Renal cortical epithelial cell (primary cell): ENCODE results near the gene PTCD1. TPM values are rescaled to one million over a fixed set of nuclear protein-coding genes. Genes with fewer than 3 reads are reported as not detected.
"Not testable (repeated sequence)": the region's sequence is repeated elsewhere in the genome, so short reads cannot be mapped to it uniquely, and the experiment has no call there.

Experiments used
- DNase-seq: peaks from one replicate; pipeline ENCODE4 v3.0.0-alpha.2; 2011; ENCODE audit warnings: low read depth
- total RNA-seq: library from RNA; depleted of rRNA; stranded (reverse); fragments of >200 nt; gene quantifications from 2 replicates; pipeline ENCODE4 v1.2.3, GENCODE V29; 2014

The PTCD1 gene
- total RNA-seq, 1 donor from 2014 or later = 6.7 TPM

DNA sequence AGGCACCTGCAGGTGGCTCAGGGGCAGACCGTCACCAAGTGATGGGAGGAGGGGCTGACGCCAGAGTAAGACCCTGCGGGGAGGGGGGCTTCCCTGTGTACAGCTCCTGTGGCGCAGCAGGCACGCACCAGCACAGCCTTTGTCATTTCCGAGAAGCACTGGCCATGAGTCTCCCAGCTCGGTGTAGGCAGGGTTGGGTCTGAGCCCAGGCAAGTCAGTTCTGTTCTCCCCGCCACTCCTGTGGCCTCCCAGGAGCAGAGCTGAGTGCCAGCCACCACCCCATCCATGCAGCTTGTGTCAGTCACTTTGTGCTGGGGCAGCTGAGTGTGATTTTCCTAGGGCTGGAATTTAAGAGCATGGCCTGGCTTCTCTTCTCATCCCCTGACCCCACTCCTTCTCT is 13.3 kb upstream of the PTCD1 start:
- no peak for DNase-seq

- DNase-seq = no peak
Measured at GRCh38 chr7:99449326-99449725, 10.7 kb upstream of the PTCD1 start.

GRCh38 chr7:99448855-99449254 is 10.3 kb upstream of the PTCD1 start:
- DNase-seq = no peak

DNA sequence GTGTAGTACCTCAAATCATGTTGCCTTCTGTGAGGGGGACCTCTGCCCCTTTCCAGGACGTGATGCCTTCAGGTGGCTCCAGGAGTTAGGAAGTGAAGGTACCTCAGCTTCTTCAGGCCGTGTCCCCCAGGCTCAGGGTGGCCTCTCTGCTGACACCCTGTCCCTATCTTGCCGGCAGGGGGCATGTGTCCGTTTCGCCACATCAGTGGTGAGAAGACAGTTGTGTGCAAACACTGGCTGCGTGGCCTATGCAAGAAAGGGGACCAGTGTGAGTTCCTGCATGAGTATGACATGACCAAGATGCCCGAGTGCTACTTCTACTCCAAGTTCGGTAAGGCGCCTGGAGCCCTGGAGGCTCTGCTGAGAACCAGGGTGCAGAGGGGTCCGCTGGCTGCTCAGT is 9.3 kb upstream of the PTCD1 start:
- DNase-seq = no peak

GRCh38 chr7:99446096-99446495 is 7.5 kb upstream of the PTCD1 start:
- no peak for DNase-seq

DNA sequence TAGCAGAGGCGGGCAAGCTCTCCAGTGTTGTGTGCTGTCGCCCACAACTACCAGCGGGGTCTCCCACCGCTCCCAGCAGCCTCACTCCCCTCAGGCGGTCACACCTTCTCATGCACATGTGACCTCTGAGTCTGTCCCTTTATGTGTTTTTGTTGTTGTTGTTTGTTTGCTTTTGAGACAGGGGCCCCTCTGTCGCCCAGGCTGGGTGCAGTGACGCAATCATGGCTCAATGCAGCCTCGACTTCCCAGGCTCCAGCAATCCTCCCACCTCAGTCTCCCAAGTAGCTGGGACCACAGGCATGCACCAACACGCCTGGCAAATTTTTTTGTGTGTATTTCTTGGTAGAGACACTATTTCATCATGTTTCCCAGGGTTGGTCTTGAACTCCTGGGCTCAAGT is 1.6 kb upstream of the PTCD1 start:
- no peak for DNase-seq

- DNase-seq = no peak
Measured at GRCh38 chr7:99437946-99438572, 539 bp downstream of the PTCD1 start.

- DNase-seq = no peak
Measured at GRCh38 chr7:99433158-99433557, 5.4 kb downstream of the PTCD1 start.

- not testable (repeated sequence) for DNase-seq
Measured at GRCh38 chr7:99431756-99432540, 6.7 kb downstream of the PTCD1 start.

DNA sequence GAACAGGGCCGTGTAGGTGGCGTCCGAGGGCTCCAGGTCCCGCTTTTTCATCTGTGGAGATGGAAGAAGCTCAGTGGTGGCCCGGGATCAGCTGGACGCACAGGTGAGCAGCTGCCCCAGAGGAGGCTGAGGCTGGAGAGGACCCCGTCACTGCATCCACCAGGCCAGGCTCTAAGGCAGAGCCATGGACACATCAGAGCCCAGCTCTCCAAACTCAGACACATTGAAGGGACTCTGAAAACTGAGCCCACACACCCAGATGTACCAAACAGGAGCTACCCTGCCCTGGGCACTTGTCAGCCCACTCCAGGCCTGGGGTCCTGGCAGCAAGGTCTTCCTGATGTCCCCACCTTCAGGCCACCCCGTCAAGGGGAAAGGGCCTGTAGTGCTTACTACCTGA is 8.8 kb downstream of the PTCD1 start:
- DNase-seq = no peak

DNA sequence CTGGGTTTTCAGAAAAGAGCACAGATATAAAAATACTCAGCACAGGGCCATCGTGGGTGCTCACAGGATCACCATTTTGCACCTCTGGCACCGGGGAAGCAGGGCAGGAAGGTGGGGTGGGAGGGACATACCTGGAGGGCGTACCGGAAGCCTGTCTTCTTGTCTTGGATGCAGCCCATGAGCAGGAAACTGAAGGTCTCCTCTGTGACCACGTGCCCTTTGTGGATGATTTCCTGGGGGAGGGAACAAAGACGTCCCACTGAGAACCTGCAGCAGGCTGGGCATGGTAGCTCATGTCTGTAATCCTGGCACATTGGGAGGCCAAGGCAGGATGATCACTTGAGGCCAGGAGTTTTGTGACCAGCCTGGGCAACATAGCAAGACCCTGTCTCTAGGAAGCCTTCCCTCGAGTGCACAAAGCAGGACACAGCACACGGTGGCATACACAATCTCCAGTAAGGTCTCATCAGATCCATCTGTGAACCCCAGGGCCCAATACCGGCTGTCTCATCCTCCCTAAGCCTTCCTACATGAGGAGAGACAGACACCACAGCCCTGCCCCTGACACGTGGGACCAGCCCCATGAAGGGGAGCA is 9.5 kb downstream of the PTCD1 start:
- no peak for DNase-seq

- no peak for DNase-seq
Measured at GRCh38 chr7:99424932-99425730, 13.5 kb downstream of the PTCD1 start.

DNA sequence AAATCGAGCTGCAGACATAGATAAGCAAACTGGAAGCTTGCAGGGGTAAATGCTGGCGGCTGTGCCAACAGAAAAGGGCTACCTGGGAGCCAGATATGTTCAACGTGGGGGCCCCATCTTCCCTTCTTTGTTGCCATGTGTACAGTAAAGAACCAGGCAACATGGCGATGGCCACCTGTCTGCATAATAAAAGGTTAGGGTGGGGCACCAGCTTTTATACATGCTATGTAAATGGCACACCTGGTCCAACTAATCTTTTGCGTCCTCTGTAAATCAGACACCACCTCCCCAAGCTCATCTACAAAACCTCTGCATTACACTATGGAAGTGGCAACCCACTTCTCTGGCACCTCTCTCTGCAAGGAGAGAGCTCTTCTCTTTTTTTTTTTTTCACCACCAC is 16.0 kb downstream of the PTCD1 start:
- no peak for DNase-seq

GRCh38 chr7:99422186-99422585 is 16.4 kb downstream of the PTCD1 start:
- no peak for DNase-seq

DNA sequence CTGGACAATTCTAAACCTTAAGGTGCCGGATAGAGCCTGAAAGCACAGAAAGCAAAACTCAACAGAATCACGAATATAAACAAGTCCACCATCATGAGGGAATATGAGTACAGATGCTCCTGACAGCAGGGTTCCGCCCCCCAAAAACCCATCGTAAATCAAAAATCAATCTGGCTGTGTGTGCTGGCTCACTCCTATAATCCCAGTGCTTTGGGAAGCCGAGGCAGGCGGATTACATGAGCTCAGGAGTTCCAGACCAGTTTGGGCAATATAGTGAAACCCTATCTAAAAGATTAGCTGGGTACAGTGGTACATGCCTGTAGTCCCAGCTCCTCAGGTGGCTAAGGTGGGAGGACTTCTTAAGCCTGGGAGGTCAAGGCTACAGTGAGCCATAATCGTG is 17.6 kb downstream of the PTCD1 start:
- DNase-seq = no peak

DNA sequence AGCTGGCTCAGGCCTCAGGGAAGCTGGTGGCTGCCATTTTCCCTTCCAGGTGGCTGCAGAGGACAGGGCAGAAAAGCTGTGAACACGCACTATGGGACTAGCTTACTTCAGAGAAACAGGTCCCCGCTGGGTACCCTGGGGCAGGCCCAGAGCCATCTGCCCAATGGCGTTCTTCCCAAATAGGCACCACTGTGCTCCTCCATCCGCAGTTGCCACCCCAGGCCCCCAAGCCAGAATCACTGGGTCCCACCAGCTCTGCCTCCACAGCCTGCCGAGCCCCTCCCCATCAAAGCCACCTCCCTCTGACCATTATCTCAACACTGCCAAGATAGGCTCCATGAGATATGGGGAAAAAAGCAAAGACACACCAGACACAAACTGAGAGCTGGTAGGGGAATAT is 18.4 kb downstream of the PTCD1 start:
- DNase-seq = no peak

GRCh38 chr7:99419323-99420021 is 19.1 kb downstream of the PTCD1 start:
- no peak for DNase-seq

DNA sequence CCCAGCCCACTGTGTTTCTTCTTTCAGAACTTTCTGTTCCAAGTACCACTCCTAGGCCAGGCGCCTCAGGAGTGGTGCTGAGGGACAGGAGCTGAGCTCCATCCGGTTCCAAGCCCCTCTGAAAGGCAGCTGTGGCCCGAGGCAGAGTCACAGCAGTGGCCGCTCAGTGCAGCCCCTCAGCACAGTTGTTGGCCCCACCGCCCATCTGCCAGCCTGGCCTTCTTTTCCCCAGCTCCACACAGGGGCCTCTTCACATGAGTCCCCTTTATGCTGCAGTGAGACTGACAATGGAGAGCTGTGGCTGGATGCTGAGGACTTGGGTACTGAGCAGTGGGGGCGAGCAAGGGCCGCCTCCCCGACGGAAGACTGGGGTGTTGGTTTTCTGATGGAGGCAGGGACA is 20.3 kb downstream of the PTCD1 start:
- DNase-seq = no peak

DNA sequence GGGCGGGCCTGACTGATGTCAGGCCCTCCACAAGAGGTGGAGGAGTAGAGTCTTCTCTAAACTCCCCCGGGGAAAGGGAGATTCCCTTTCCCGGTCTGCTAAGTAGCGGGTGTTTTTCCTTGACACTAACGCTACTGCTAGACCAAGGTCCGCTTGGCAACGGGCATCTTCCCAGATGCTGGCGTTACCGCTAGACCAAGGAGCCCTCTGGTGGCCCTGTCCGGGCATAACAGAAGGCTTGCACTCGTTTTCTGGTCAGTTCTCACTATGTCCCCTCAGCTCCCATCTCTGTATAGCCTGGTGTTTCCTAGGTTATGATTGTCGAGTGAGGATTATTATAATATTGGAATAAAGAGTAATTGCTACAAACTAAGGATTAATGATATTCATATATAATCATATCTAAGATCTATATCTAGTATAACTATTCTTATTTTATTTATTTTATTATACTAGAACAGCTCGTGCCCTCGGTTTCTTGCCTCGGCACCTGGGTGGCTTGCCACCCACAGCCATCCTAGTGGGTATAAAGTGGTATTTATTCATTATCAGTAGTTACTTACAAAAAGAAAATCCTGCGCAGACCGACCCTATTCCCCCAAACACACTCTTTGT is 23.0 kb downstream of the PTCD1 start:
- peak; percentile 59 for DNase-seq

- DNase-seq = no peak
Measured at GRCh38 chr7:99410635-99411034, 28.0 kb downstream of the PTCD1 start.

DNA sequence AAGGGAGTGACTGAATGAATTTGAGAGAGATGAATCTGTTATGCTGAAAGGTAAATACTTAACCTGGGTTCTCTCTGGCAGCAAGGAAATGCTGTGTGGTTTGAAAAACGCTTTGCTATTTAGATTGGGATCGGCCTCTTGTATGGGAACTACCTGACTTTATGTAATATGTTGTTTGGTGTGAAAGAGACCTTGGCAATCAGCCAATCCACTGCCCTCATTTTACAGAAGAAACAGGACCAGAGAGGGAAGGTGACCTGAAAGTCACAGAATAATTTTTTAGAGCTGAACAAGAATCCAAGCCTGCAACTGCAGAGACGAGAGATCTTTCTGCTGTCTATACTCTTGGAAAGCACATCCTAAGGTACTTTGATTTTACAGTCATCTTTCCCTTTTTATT is 28.8 kb downstream of the PTCD1 start:
- peak; percentile 17 for DNase-seq
